Measurements from ENCODE around the gene ADAR.
A peak's percentile ranks its signal among the peaks of the same experiment; 100 is the strongest.

The ADAR gene

GRCh38 chr1:154558720-154559465 is 49.1 kb downstream of the ADAR start:
- DNase-seq (ENCODE audit: low spot score): peak; percentile 99

GRCh38 chr1:154557939-154558719 is 49.9 kb downstream of the ADAR start, which contains the start of gene UBE2Q1:
TSS of gene UBE2Q1 (minus strand) at chr1:154558662. CDS start at chr1:154558553, 109 bp downstream.
- peak; percentile 30 for DNase-seq (ENCODE audit: low spot score)

- DNase-seq (ENCODE audit: low spot score): no peak
Measured at GRCh38 chr1:154557248-154557938, 50.6 kb downstream of the ADAR start.

- DNase-seq (ENCODE audit: low spot score): no peak
Measured at GRCh38 chr1:154556422-154556821, 51.6 kb downstream of the ADAR start.

GRCh38 chr1:154553056-154554030 is 54.6 kb downstream of the ADAR start:
- no peak for DNase-seq (ENCODE audit: low spot score)

GRCh38 chr1:154552036-154552435 is 56.0 kb downstream of the ADAR start:
- DNase-seq (ENCODE audit: low spot score): no peak

GRCh38 chr1:154551474-154551873 is 56.5 kb downstream of the ADAR start:
- no peak for DNase-seq (ENCODE audit: low spot score)

- no peak for DNase-seq (ENCODE audit: low spot score)
Measured at GRCh38 chr1:154550657-154551056, 57.3 kb downstream of the ADAR start.

- DNase-seq (ENCODE audit: low spot score): no peak
Measured at GRCh38 chr1:154550070-154550469, 57.9 kb downstream of the ADAR start.

GRCh38 chr1:154549202-154549770 is 58.7 kb downstream of the ADAR start:
- DNase-seq (ENCODE audit: low spot score): no peak

- no peak for DNase-seq (ENCODE audit: low spot score)
Measured at GRCh38 chr1:154548028-154548427, 60.0 kb downstream of the ADAR start.

GRCh38 chr1:154547105-154547732 is 60.8 kb downstream of the ADAR start:
- DNase-seq (ENCODE audit: low spot score): no peak

- peak; percentile 30 for DNase-seq (ENCODE audit: low spot score)
Measured at GRCh38 chr1:154546264-154547063, 61.5 kb downstream of the ADAR start.

- no peak for DNase-seq (ENCODE audit: low spot score)
Measured at GRCh38 chr1:154541231-154541630, 66.8 kb downstream of the ADAR start.

GRCh38 chr1:154539486-154540483 is 68.2 kb downstream of the ADAR start:
- no peak for DNase-seq (ENCODE audit: low spot score)

- DNase-seq (ENCODE audit: low spot score): no peak
Measured at GRCh38 chr1:154536570-154536969, 71.4 kb downstream of the ADAR start.

GRCh38 chr1:154533952-154534844 is 73.8 kb downstream of the ADAR start:
- no peak for DNase-seq (ENCODE audit: low spot score)
